ENCODE data around the gene FANCB. TPM values are rescaled to one million over a fixed set of nuclear protein-coding genes. Genes with fewer than 3 reads are reported as not detected.

The FANCB gene
- total RNA-seq (2.8 TPM), polyA plus RNA-seq (1 to 10 TPM; 1.7 to 2.6 (median 2.1) TPM)

- peak within 1 kb of the TSS; percentile 87 for H3K4me3 ChIP-seq (ENCODE audit: low read depth, low read length)
- no peaks in the 10 kb centered on the region for H3K36me3 ChIP-seq (ENCODE audit: control insufficient read depth, insufficient read depth, low read length)
- H3K4me3 Mint-ChIP-seq, result peak within 1 kb of the TSS; percentile 87 to 95 (median 93)
- ATAC-seq (ENCODE audit: low read depth in 2 of 2) (peak; percentile 93 to 95), DNase-seq (peak; percentile 91 to 96 (median 93))
- no peaks in the 10 kb centered on the region for H3K36me3 Mint-ChIP-seq
- H3K27ac ChIP-seq (ENCODE audit: insufficient read depth, low read length, poor library complexity, severe bottlenecking), result peak within 1 kb of the TSS; percentile 85
- peaks cover 10 to 21% (median 13%) of the 10 kb centered on the region in 4 donors for H3K4me1 Mint-ChIP-seq
- H3K9me3 Mint-ChIP-seq, result no peaks in the 10 kb centered on the region
- no peaks in the 10 kb centered on the region for H3K9me3 ChIP-seq (ENCODE audit: control insufficient read depth in 2 of 2, low read length in 2 of 2)
- H3K27me3 ChIP-seq (ENCODE audit: control insufficient read depth, insufficient read depth, low read length), result no peaks in the 10 kb centered on the region
- peaks cover 14% of the 10 kb centered on the region for H3K4me1 ChIP-seq (ENCODE audit: control insufficient read depth, insufficient read depth, low read length, poor library complexity, severe bottlenecking)
- no peaks in the 10 kb centered on the region for H3K27me3 Mint-ChIP-seq
- peak within 1 kb of the TSS; percentile 63 to 91 (median 83) for H3K27ac Mint-ChIP-seq
Measured at GRCh38 chrX:14872851-14873675, at the start of gene FANCB, which contains the start of gene MOSPD2. TSS of gene FANCB (minus strand) at chrX:14873069. CDS start at chrX:14865510, 7,559 bp downstream. TSS of gene MOSPD2 (plus strand) at chrX:14873421. CDS start at chrX:14873529, 108 bp downstream.

GRCh38 chrX:14922437-14922836 is 49.6 kb upstream of the FANCB start:
- Mint-ChIP-seq H3K4me3 (no peak overlapping the region), H3K36me3 (peaks cover 2% of the 10 kb centered on the region), H3K4me1 (no peaks in the 10 kb centered on the region), H3K27ac (no peak overlapping the region), H3K9me3 (peaks cover 0 to 1% (median 0%) of the 10 kb centered on the region in 7 donors), H3K27me3 (no peaks in the 10 kb centered on the region)
- Histone ChIP-seq H3K4me3 (ENCODE audit: low read depth, low read length) (no peak overlapping the region), H3K4me1 (ENCODE audit: control insufficient read depth, insufficient read depth, low read length, poor library complexity, severe bottlenecking) (no peaks in the 10 kb centered on the region), H3K27me3 (ENCODE audit: control insufficient read depth, insufficient read depth, low read length) (no peaks in the 10 kb centered on the region), H3K9me3 (ENCODE audit: control insufficient read depth in 2 of 2, low read length in 2 of 2) (no peaks in the 10 kb centered on the region), H3K27ac (ENCODE audit: insufficient read depth, low read length, poor library complexity, severe bottlenecking) (no peak overlapping the region), H3K36me3 (ENCODE audit: control insufficient read depth, insufficient read depth, low read length) (peaks cover 17% of the 10 kb centered on the region)
- ATAC-seq (ENCODE audit: low read depth in 2 of 2) (no peak), DNase-seq (no peak)

- Mint-ChIP-seq H3K36me3 (peaks cover 12% of the 10 kb centered on the region), H3K27ac (no peak overlapping the region), H3K4me1 (no peaks in the 10 kb centered on the region), H3K9me3 (peaks cover 0 to 1% (median 0%) of the 10 kb centered on the region in 7 donors), H3K4me3 (no peak overlapping the region), H3K27me3 (no peaks in the 10 kb centered on the region)
- H3K4me1 ChIP-seq (ENCODE audit: control insufficient read depth, insufficient read depth, low read length, poor library complexity, severe bottlenecking), result no peaks in the 10 kb centered on the region
- H3K36me3 ChIP-seq (ENCODE audit: control insufficient read depth, insufficient read depth, low read length), result peaks cover 33% of the 10 kb centered on the region
- no peak overlapping the region for H3K27ac ChIP-seq (ENCODE audit: insufficient read depth, low read length, poor library complexity, severe bottlenecking)
- no peak for ATAC-seq (ENCODE audit: low read depth in 2 of 2)
- no peak overlapping the region for H3K4me3 ChIP-seq (ENCODE audit: low read depth, low read length)
- DNase-seq, result no peak
- H3K9me3 ChIP-seq (ENCODE audit: control insufficient read depth in 2 of 2, low read length in 2 of 2), result no peaks in the 10 kb centered on the region
- no peaks in the 10 kb centered on the region for H3K27me3 ChIP-seq (ENCODE audit: control insufficient read depth, insufficient read depth, low read length)
Measured at GRCh38 chrX:14920196-14920595, 47.3 kb upstream of the FANCB start.

GRCh38 chrX:14919407-14919806 is 46.5 kb upstream of the FANCB start:
- Histone ChIP-seq H3K4me1 (ENCODE audit: control insufficient read depth, insufficient read depth, low read length, poor library complexity, severe bottlenecking) (no peaks in the 10 kb centered on the region), H3K27me3 (ENCODE audit: control insufficient read depth, insufficient read depth, low read length) (no peaks in the 10 kb centered on the region), H3K4me3 (ENCODE audit: low read depth, low read length) (no peak overlapping the region), H3K36me3 (ENCODE audit: control insufficient read depth, insufficient read depth, low read length) (peaks cover 35% of the 10 kb centered on the region), H3K9me3 (ENCODE audit: control insufficient read depth in 2 of 2, low read length in 2 of 2) (no peaks in the 10 kb centered on the region), H3K27ac (ENCODE audit: insufficient read depth, low read length, poor library complexity, severe bottlenecking) (no peak overlapping the region)
- H3K36me3 Mint-ChIP-seq, result peaks cover 12% of the 10 kb centered on the region
- H3K27ac Mint-ChIP-seq, result no peak overlapping the region
- no peak for DNase-seq
- no peaks in the 10 kb centered on the region for H3K27me3 Mint-ChIP-seq
- peaks cover 0 to 1% (median 0%) of the 10 kb centered on the region in 7 donors for H3K9me3 Mint-ChIP-seq
- H3K4me3 Mint-ChIP-seq, result no peak overlapping the region
- no peak for ATAC-seq (ENCODE audit: low read depth in 2 of 2)
- H3K4me1 Mint-ChIP-seq, result no peaks in the 10 kb centered on the region

- H3K27me3 ChIP-seq (ENCODE audit: control insufficient read depth, insufficient read depth, low read length), result no peaks in the 10 kb centered on the region
- DNase-seq (no peak), ATAC-seq (ENCODE audit: low read depth in 2 of 2) (no peak)
- H3K27ac Mint-ChIP-seq, result no peak overlapping the region
- H3K36me3 Mint-ChIP-seq, result peaks cover 12% of the 10 kb centered on the region
- H3K36me3 ChIP-seq (ENCODE audit: control insufficient read depth, insufficient read depth, low read length), result peaks cover 54% of the 10 kb centered on the region
- no peaks in the 10 kb centered on the region for H3K4me1 ChIP-seq (ENCODE audit: control insufficient read depth, insufficient read depth, low read length, poor library complexity, severe bottlenecking)
- no peak overlapping the region for H3K4me3 ChIP-seq (ENCODE audit: low read depth, low read length)
- H3K9me3 ChIP-seq (ENCODE audit: control insufficient read depth in 2 of 2, low read length in 2 of 2), result no peaks in the 10 kb centered on the region
- peaks cover 0 to 1% (median 0%) of the 10 kb centered on the region in 7 donors for H3K9me3 Mint-ChIP-seq
- H3K27ac ChIP-seq (ENCODE audit: insufficient read depth, low read length, poor library complexity, severe bottlenecking), result no peak overlapping the region
- H3K4me3 Mint-ChIP-seq, result no peak overlapping the region
- no peaks in the 10 kb centered on the region for H3K4me1 Mint-ChIP-seq
- H3K27me3 Mint-ChIP-seq, result no peaks in the 10 kb centered on the region
Measured at GRCh38 chrX:14916017-14916674, 43.3 kb upstream of the FANCB start.

- no peaks in the 10 kb centered on the region for H3K4me1 ChIP-seq (ENCODE audit: control insufficient read depth, insufficient read depth, low read length, poor library complexity, severe bottlenecking)
- Mint-ChIP-seq H3K36me3 (peaks cover 12% of the 10 kb centered on the region), H3K27ac (no peak overlapping the region), H3K4me3 (no peak overlapping the region), H3K27me3 (no peaks in the 10 kb centered on the region), H3K9me3 (peaks cover 0 to 1% (median 0%) of the 10 kb centered on the region in 7 donors), H3K4me1 (no peaks in the 10 kb centered on the region)
- H3K4me3 ChIP-seq (ENCODE audit: low read depth, low read length), result no peak overlapping the region
- H3K27me3 ChIP-seq (ENCODE audit: control insufficient read depth, insufficient read depth, low read length), result no peaks in the 10 kb centered on the region
- H3K36me3 ChIP-seq (ENCODE audit: control insufficient read depth, insufficient read depth, low read length), result peaks cover 56% of the 10 kb centered on the region
- no peak for DNase-seq
- ATAC-seq (ENCODE audit: low read depth in 2 of 2), result no peak
- no peak overlapping the region for H3K27ac ChIP-seq (ENCODE audit: insufficient read depth, low read length, poor library complexity, severe bottlenecking)
- H3K9me3 ChIP-seq (ENCODE audit: control insufficient read depth in 2 of 2, low read length in 2 of 2), result no peaks in the 10 kb centered on the region
Measured at GRCh38 chrX:14915596-14915995, 42.7 kb upstream of the FANCB start.

- no peaks in the 10 kb centered on the region for H3K27me3 Mint-ChIP-seq
- H3K36me3 Mint-ChIP-seq, result peaks cover 12% of the 10 kb centered on the region
- no peak for ATAC-seq (ENCODE audit: low read depth in 2 of 2)
- DNase-seq, result no peak
- H3K4me1 Mint-ChIP-seq, result no peaks in the 10 kb centered on the region
- H3K4me1 ChIP-seq (ENCODE audit: control insufficient read depth, insufficient read depth, low read length, poor library complexity, severe bottlenecking), result no peaks in the 10 kb centered on the region
- no peak overlapping the region for H3K4me3 Mint-ChIP-seq
- no peaks in the 10 kb centered on the region for H3K9me3 ChIP-seq (ENCODE audit: control insufficient read depth in 2 of 2, low read length in 2 of 2)
- H3K4me3 ChIP-seq (ENCODE audit: low read depth, low read length), result no peak overlapping the region
- no peaks in the 10 kb centered on the region for H3K27me3 ChIP-seq (ENCODE audit: control insufficient read depth, insufficient read depth, low read length)
- peaks cover 46% of the 10 kb centered on the region for H3K36me3 ChIP-seq (ENCODE audit: control insufficient read depth, insufficient read depth, low read length)
- H3K27ac Mint-ChIP-seq, result peak overlapping the region in 1 of 3 donors; percentile 27
- H3K27ac ChIP-seq (ENCODE audit: insufficient read depth, low read length, poor library complexity, severe bottlenecking), result no peak overlapping the region
- H3K9me3 Mint-ChIP-seq, result no peaks in the 10 kb centered on the region
Measured at GRCh38 chrX:14913241-14913640, 40.4 kb upstream of the FANCB start.

Measured in CD4-positive, CD25-positive, alpha-beta regulatory T cell (primary cell).